Neural progenitor cell (in vitro differentiated cells): Measurements from ENCODE around the gene SLC27A3. TPM values are rescaled to one million over a fixed set of nuclear protein-coding genes. Genes with fewer than 3 reads are reported as not detected.

Experiments
- DNase-seq: peaks from one replicate; pipeline ENCODE4 v3.0.0-alpha.2; 2016; ENCODE audit warnings: low spot score
- H2AFZ ChIP-seq: fragments of 200-600 bp; sonication (generic); replicated peaks from 2 replicates; pipeline ENCODE4 v1.6.1; 2016; ENCODE audit warnings: antibody characterized with exemption
- H3F3A ChIP-seq: fragments of 200-600 bp; sonication (generic); 2 replicates; pipeline ENCODE4 v1.6.1; 2016; ENCODE audit warnings: antibody characterized with exemption, low read depth
- H3K27ac ChIP-seq: fragments of 200-600 bp; sonication (generic); 2 replicates; pipeline ENCODE4 v1.5.1; 2016; ENCODE audit warnings: mild to moderate bottlenecking
- H3K27me3 ChIP-seq: fragments of 200-600 bp; sonication (generic); 2 replicates; pipeline ENCODE4 v1.6.1; 2016; ENCODE audit warnings: mild to moderate bottlenecking, moderate library complexity
- H3K36me3 ChIP-seq: fragments of 200-600 bp; sonication (generic); 2 replicates; pipeline ENCODE4 v1.5.1; 2016
- H3K4me1 ChIP-seq: fragments of 200-600 bp; sonication (generic); 2 replicates; pipeline ENCODE4 v1.6.1; 2016; ENCODE audit warnings: mixed run types
- H3K4me2 ChIP-seq: fragments of 200-600 bp; sonication (generic); 2 replicates; pipeline ENCODE4 v1.6.1; 2016
- H3K4me3 ChIP-seq: fragments of 200-600 bp; sonication (generic); 2 replicates; pipeline ENCODE4 v1.5.1; 2016
- H3K79me2 ChIP-seq: fragments of 200-600 bp; sonication (generic); 2 replicates; pipeline ENCODE4 v1.6.1; 2016; ENCODE audit warnings: low read depth
- H3K9ac ChIP-seq: fragments of 200-600 bp; sonication (generic); 2 replicates; pipeline ENCODE4 v1.6.1; 2016
- H3K9me3 ChIP-seq: fragments of 200-600 bp; sonication (generic); 2 replicates; pipeline ENCODE4 v1.5.1; 2016; ENCODE audit warnings: low read depth
- H4K20me1 ChIP-seq: fragments of 200-600 bp; sonication (generic); 2 replicates; pipeline ENCODE4 v1.6.1; 2016; ENCODE audit warnings: low read depth
- H3K27ac Mint-ChIP-seq: 3 replicates; pipeline ENCODE4 v1.8.0; 2021; ENCODE audit warnings: mixed read lengths
- H3K27me3 Mint-ChIP-seq: 2 replicates; pipeline ENCODE4 v1.8.0; 2022; ENCODE audit warnings: low read depth, mild to moderate bottlenecking, inconsistent platforms, moderate library complexity, mixed read lengths; ENCODE audit not compliant: insufficient read depth
- H3K36me3 Mint-ChIP-seq: 3 replicates; pipeline ENCODE4 v1.8.0; 2021; ENCODE audit warnings: mixed read lengths
- H3K4me1 Mint-ChIP-seq: 3 replicates; pipeline ENCODE4 v1.8.0; 2021; ENCODE audit warnings: mixed read lengths
- H3K4me3 Mint-ChIP-seq: 3 replicates; pipeline ENCODE4 v1.8.0; 2021; ENCODE audit warnings: mild to moderate bottlenecking, moderate library complexity, mixed read lengths
- H3K9me3 Mint-ChIP-seq: 3 replicates; pipeline ENCODE4 v1.8.0; 2020; ENCODE audit warnings: mixed read lengths
- CTCF ChIP-seq: fragments of 200-600 bp; sonication (generic); IDR thresholded peaks from 2 replicates; pipeline ENCODE4 v1.5.1; 2017; ENCODE audit warnings: antibody characterized with exemption, mild to moderate bottlenecking
- EZH2 ChIP-seq: fragments of 200-600 bp; sonication (generic); IDR thresholded peaks from 2 replicates; pipeline ENCODE4 v1.6.1; 2017; ENCODE audit warnings: antibody characterized with exemption, mild to moderate bottlenecking, moderate library complexity
- EZH2phosphoT487 ChIP-seq: fragments of 200-600 bp; sonication (generic); IDR thresholded peaks from 2 replicates; pipeline ENCODE4 v1.6.1; 2017; ENCODE audit warnings: antibody characterized with exemption
- total RNA-seq: library from RNA; depleted of rRNA; stranded (reverse); fragments of >200 nt; gene quantifications from 2 replicates; pipeline ENCODE4 v1.2.3, GENCODE V29; 2015; ENCODE audit warnings: low replicate concordance

SLC27A3 gene
- total RNA-seq, 1 donor from 2014 or later: 10.1 TPM

DNA sequence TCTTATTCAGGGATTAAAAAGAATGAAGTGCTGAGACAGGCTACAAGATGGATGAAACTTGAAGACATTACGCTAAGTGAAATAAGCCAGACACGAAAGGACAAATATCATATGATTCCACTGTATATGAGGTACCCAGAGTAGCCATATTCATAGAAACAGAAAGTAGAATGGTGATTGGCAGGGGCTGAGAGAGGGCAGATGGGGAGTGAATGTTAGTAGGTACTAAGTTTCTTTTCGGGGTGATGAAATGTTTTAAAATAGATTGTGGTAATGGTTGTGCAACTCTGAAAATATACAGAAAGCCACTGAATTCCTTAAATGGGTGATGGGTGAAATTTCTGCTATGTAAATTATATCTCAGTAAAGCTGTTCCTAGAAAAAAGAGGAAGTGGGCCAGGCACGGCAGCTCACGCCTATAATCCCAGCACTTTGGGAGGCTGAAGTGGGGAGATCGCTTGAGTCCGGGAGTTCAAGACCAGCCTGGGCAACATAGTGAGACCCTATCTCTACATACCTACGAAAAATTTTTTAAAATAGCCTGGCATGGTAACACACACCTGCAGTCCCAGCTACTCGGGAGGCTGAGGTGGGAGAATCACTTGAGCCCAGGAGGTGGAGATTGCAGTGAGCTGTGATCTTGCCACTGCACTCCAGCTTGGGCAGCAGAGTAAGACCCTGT is 15.9 kb downstream of the SLC27A3 start:
- Histone ChIP-seq H3F3A (peaks cover 16% of the 10 kb centered on the region), H3K4me2 (no peak overlapping the region), H3K4me3 (no peak overlapping the region), H2AFZ (no peak overlapping the region), H3K27me3 (no peaks in the 10 kb centered on the region), H3K79me2 (no peaks in the 10 kb centered on the region), H3K9me3 (no peaks in the 10 kb centered on the region), H3K27ac (no peak overlapping the region), H3K36me3 (no peaks in the 10 kb centered on the region), H3K9ac (no peak overlapping the region), H4K20me1 (peaks cover 26% of the 10 kb centered on the region), H3K4me1 (peaks cover 33% of the 10 kb centered on the region)
- H3K4me1 Mint-ChIP-seq: peaks cover 48% of the 10 kb centered on the region
- no peak overlapping the region for H3K4me3 Mint-ChIP-seq
- peak overlapping the region; percentile 2 for H3K27ac Mint-ChIP-seq
- no peak for DNase-seq
- TF ChIP-seq EZH2phosphoT487 (no peak), CTCF (no peak), EZH2 (no peak)
- H3K27me3 Mint-ChIP-seq: peaks cover 5% of the 10 kb centered on the region
- no peaks in the 10 kb centered on the region for H3K9me3 Mint-ChIP-seq
- no peaks in the 10 kb centered on the region for H3K36me3 Mint-ChIP-seq

DNA sequence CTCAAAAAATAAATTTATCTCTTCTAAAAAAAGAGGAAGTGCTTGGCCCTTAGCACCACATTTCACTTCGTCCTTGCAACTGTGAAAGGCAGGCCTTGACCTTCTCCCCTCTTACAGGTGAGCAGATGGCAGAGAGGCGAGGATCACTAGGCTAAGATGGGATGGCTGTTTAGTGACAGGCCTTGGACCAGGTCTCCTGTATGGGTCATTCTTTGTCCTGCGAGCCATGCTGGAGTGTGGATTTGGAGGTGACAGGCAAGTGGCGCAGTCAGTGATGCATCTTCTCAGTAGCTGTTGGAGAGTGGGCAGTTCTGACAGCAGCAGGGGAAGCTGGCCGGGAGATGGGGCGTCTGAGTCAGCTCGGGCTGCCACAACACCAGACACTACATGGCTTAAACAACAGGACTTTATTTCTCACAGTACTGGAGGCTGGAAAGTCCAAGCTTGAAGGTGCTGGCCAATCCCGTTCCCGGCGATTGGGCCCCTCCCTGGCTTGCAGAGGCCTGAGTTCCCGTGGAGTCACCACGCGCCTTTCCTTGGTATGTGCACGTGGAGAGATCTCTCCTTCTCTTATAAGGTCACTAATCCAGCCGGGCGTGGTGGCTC is 16.5 kb downstream of the SLC27A3 start:
- no peak for DNase-seq
- peaks cover 27% of the 10 kb centered on the region for H4K20me1 ChIP-seq
- Mint-ChIP-seq H3K27ac (peak overlapping the region; percentile 99), H3K9me3 (no peaks in the 10 kb centered on the region), H3K4me1 (peaks cover 52% of the 10 kb centered on the region), H3K4me3 (peak overlapping the region; percentile 15), H3K36me3 (peaks cover 3% of the 10 kb centered on the region), H3K27me3 (peaks cover 9% of the 10 kb centered on the region)
- H3K4me2 ChIP-seq: no peak overlapping the region
- no peak overlapping the region for H2AFZ ChIP-seq
- peaks cover 15% of the 10 kb centered on the region for H3F3A ChIP-seq
- TF ChIP-seq EZH2: no peak
- TF ChIP-seq EZH2phosphoT487: no peak
- no peak for TF ChIP-seq CTCF
- no peaks in the 10 kb centered on the region for H3K79me2 ChIP-seq
- no peaks in the 10 kb centered on the region for H3K27me3 ChIP-seq
- no peaks in the 10 kb centered on the region for H3K36me3 ChIP-seq
- no peak overlapping the region for H3K27ac ChIP-seq
- H3K4me3 ChIP-seq: no peak overlapping the region
- H3K9me3 ChIP-seq: no peaks in the 10 kb centered on the region
- H3K9ac ChIP-seq: no peak overlapping the region
- peaks cover 33% of the 10 kb centered on the region for H3K4me1 ChIP-seq

DNA sequence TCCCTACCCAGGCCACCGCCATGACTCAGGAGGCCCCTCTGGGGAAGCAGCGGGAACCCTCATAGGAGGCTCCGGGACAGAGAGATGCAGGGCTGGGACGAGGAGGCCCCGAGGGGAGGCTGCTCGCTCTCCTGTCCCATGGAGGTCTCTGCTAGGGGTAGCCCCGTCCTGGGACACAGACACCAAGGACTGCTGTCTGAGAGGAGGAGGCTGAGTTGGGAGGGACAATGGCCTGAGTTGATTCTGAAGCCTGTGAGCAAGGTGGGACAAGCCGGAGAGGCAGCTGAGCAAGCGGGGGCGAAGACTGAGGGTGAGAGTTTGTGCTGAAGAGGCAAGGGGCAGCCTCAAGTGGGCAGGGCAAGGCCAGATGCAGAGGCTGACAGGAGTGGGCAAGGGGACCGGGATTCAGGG is 17.4 kb downstream of the SLC27A3 start:
- Mint-ChIP-seq H3K4me3 (no peak overlapping the region), H3K9me3 (no peaks in the 10 kb centered on the region), H3K4me1 (peaks cover 57% of the 10 kb centered on the region), H3K36me3 (peaks cover 6% of the 10 kb centered on the region), H3K27ac (peak overlapping the region; percentile 96), H3K27me3 (peaks cover 8% of the 10 kb centered on the region)
- H3K4me1 ChIP-seq: peaks cover 33% of the 10 kb centered on the region
- H3K4me2 ChIP-seq: peak overlapping the region; percentile 76
- DNase-seq: peak; percentile 23
- H4K20me1 ChIP-seq: peaks cover 33% of the 10 kb centered on the region
- H2AFZ ChIP-seq: no peak overlapping the region
- H3K79me2 ChIP-seq: no peaks in the 10 kb centered on the region
- H3K9ac ChIP-seq: no peak overlapping the region
- H3K4me3 ChIP-seq: no peak overlapping the region
- H3K27ac ChIP-seq: no peak overlapping the region
- no peaks in the 10 kb centered on the region for H3K36me3 ChIP-seq
- H3F3A ChIP-seq: peaks cover 17% of the 10 kb centered on the region
- H3K9me3 ChIP-seq: no peaks in the 10 kb centered on the region
- H3K27me3 ChIP-seq: no peaks in the 10 kb centered on the region
- TF ChIP-seq EZH2phosphoT487: no peak
- TF ChIP-seq EZH2: no peak
- TF ChIP-seq CTCF: no peak
